ENCODE results near the gene CDK5. TPM values are rescaled to one million over a fixed set of nuclear protein-coding genes. Genes with fewer than 3 reads are reported as not detected.

CDK5 gene
- total and polyA plus RNA-seq, 9 of the 15 experiments (the other 6 are each of a cell fraction or from before 2014, with no cell fraction given) = 3.2 to 38.0 (median 27.5) TPM

- ChIA-PET POLR2A (interaction anchor here (0.6 to 14.3 kb wide), 10 partner anchors 9 to 81 kb away, joined by 3 to 146 read pairs (median 4); partner anchors contain the start of gene FASTK), CTCF (ENCODE audit: low intra/inter-chr PET ratio) (no interaction called here)
- intact Hi-C loops (cut with micrococcal nuclease) = no loop called here
- Histone ChIP-seq H3K79me2 (ENCODE audit: control insufficient read depth, insufficient read depth, low read length) (peaks cover 23% of the 10 kb centered on the region), H2AFZ (ENCODE audit: low read depth, low read length) (peak overlapping the region; percentile 47), H3K9ac (ENCODE audit: insufficient read depth in 1 of 2, low read depth in 2 of 2, low read length in 2 of 2) (peak overlapping the region; percentile 39 to 47; a peak in 3 of 4 replicates), H3K4me3 (no peak overlapping the region), H3K27me3 (ENCODE audit: control insufficient read depth in 2 of 2, insufficient read depth in 2 of 2, low read length in 2 of 2) (no peaks in the 10 kb centered on the region), H3K4me1 (replicated peaks in 1 of 2; ENCODE audit: control insufficient read depth in 2 of 2, insufficient read depth in 2 of 2, low read length in 2 of 2) (peaks cover 35 to 55% of the 10 kb centered on the region in 2 experiments), H3K36me3 (ENCODE audit: control insufficient read depth, insufficient read depth, low read length) (peaks cover 9% of the 10 kb centered on the region; the same call in 2 of the 3 replicates), H3K9me1 (ENCODE audit: control insufficient read depth, insufficient read depth, low read length) (no peaks in the 10 kb centered on the region), H3K4me2 (ENCODE audit: insufficient read depth, low read length) (peak overlapping the region; percentile 81), H4K20me1 (replicated peaks; ENCODE audit: control insufficient read depth, insufficient read depth, low read length) (no peaks in the 10 kb centered on the region), H3K9me3 (replicated peaks; ENCODE audit: control insufficient read depth, insufficient read depth, low read depth, low read length) (no peaks in the 10 kb centered on the region), H3K27ac (ENCODE audit: extremely low read depth, low read depth, low read length) (peak overlapping the region; percentile 73)
- FAIRE-seq (peak; percentile 59), ATAC-seq (no peak), DNase-seq (ENCODE audit: extremely low read depth in 1 of 4, low spot score in 3 of 4) (peak in 1 of 4 experiments; percentile 77)
- BruUV-seq (replicated peaks) = no TSS peak
- in situ Hi-C loops (cut with MboI) = no loop called here
- 20% methylated on average over 4 of the region's 4 CpGs for WGBS (ENCODE audit: insufficient coverage, low coverage, missing lambda C conversion rate)
- TF ChIP-seq HMBOX1 (IDR thresholded peaks at IDR 0.05) = 0 out of 2 replicates have a peak, but pooled peaks have one; percentile 20
- TF ChIP-seq ZNF592 (IDR thresholded peaks at IDR 0.05) = peak; percentile 58
- TF ChIP-seq MITF (IDR thresholded peaks at IDR 0.05) = no peak
- TF ChIP-seq MAFK (IDR thresholded peaks at IDR 0.05; ENCODE audit: low read length) = peak; percentile 66
- 0 out of 4 replicates have a peak, but pooled peaks of 1 of the 2 experiments have one; percentile 13 for TF ChIP-seq HDAC1 (IDR thresholded peaks at IDR 0.05)
- TF ChIP-seq TFAP4 (CRISPR knock-in tag; IDR thresholded peaks at IDR 0.05; ENCODE audit: borderline replicate concordance) = peak; percentile 36; the same call in 1 of the 2 replicates
- no peak for TF ChIP-seq ZBTB1 (CRISPR knock-in tag; IDR thresholded peaks at IDR 0.05; ENCODE audit: borderline replicate concordance, low read depth)
- peak in 1 of 3 experiments; percentile 63 for TF ChIP-seq YY1 (IDR thresholded peaks at IDR 0.05; ENCODE audit: borderline replicate concordance in 1 of 3, control insufficient read depth in 1 of 3, extremely low read depth in 1 of 3, insufficient read depth in 3 of 3, insufficient read length in 1 of 3, insufficient replicate concordance in 2 of 3, low read depth in 1 of 3, low read length in 2 of 3)
- TF ChIP-seq ZFP1 (CRISPR knock-in tag; IDR thresholded peaks at IDR 0.05) = no peak
- peak; percentile 70 for TF ChIP-seq CBFA2T3 (IDR thresholded peaks at IDR 0.05)
- peak; percentile 17; the same call in 1 of the 2 replicates for TF ChIP-seq HSF4 (CRISPR knock-in tag; IDR thresholded peaks at IDR 0.05; ENCODE audit: borderline replicate concordance)
These were observed 31.6 kb downstream of the CDK5 start for GRCh38 chr7:151025924-151026671.

All from K562 (cell line).